Activated T-cell treated with anti-CD3 and anti-CD28 coated beads, Interleukin-2, amount 50 U/mL, for 48 hours (primary cell): ENCODE results near the gene FAM174C.
"Not testable (repeated sequence)": the region's sequence is repeated elsewhere in the genome, so short reads cannot be mapped to it uniquely, and the experiment has no call there.

ENCODE experiments used
- DNase-seq, 2 experiments: peaks; one replicate each; pipeline ENCODE4 v3.0.0-alpha.2; 2020

The FAM174C gene

DNA sequence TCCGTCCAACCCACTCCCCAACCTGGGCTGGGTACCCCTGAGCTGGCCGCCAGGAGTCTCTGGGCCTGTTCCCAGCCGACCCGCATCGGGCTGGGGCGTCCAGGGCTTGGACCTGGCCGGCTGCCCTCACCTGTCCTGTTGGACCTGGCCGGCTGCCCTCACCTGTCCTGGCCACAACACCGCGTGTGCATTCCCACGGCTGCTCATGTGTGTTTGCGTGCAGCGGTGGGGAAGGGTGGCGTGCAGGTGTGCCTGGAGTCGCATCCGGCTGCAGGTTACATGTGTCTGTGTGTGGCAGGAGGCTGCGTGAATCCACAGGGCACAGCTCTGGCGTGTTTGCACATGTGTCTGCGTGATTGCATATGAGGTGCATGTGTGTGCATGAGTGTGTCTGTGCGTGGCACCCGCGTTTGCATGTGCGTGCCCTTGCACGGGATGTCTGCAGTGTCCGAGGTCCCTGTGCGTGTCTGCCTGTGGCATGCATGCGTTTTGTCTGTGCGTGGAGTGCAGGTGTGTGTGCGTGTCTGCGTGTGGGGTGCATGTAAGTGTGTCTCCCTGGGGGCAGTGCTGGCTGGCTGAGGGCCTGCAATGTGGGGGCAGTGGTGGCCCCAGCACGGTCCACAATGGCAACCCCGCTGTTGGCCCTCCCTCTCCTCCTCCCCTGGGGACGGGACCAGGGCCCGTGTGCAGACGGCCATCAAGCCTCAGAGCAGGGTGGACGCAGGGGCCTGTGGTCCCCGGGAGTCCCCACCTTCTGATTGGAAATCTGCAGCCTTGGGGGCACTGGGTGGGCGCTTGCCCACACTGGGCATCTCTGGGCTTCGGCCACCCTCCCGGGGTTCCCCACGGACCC, 13.7 kb downstream of the FAM174C start:
- DNase-seq = no peak

DNA sequence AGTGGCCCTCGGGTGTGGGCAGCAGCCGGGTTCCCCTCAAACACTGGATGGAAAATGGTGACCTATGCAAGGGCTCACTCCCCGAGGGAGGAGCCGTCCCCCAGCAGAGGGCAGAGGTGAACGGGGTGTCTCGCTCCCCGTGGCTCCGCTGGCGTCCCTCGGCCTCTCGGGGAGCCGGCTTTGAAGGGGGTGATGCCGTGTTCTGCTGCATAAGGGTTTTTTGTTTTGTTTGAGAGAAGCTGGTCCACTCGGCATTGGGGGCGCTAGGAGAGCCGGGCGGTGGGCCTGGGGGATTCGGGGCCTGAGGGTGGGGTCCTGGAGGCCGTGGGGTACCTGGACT, 14.3 kb downstream of the FAM174C start:
- DNase-seq = no peak

DNA sequence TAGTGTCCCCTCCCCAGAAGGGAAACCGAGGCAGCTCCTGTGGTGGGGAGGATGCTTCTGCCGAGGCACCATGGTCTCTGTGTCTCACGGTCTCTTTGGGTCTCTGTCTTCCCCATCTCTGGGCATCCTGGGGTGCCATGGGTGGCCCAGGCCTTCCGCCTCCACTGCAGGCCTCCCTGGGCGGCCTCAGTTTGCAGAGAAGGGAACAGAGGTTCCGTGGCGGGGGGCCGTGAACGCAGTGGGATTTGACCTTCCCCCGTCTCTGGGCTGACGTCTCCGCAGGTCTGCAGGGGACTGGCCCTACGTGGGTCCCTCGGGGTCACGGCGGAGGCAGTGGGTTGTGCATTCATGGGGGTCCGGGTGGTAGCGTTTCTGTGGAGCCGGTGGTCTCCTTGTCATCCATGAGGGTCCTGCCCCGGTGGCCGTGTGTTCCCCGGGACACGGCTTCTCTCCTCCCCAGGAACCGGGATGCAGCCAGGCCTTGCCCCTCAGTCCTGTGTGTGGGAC, 14.9 kb downstream of the FAM174C start:
- DNase-seq = no peak

DNA sequence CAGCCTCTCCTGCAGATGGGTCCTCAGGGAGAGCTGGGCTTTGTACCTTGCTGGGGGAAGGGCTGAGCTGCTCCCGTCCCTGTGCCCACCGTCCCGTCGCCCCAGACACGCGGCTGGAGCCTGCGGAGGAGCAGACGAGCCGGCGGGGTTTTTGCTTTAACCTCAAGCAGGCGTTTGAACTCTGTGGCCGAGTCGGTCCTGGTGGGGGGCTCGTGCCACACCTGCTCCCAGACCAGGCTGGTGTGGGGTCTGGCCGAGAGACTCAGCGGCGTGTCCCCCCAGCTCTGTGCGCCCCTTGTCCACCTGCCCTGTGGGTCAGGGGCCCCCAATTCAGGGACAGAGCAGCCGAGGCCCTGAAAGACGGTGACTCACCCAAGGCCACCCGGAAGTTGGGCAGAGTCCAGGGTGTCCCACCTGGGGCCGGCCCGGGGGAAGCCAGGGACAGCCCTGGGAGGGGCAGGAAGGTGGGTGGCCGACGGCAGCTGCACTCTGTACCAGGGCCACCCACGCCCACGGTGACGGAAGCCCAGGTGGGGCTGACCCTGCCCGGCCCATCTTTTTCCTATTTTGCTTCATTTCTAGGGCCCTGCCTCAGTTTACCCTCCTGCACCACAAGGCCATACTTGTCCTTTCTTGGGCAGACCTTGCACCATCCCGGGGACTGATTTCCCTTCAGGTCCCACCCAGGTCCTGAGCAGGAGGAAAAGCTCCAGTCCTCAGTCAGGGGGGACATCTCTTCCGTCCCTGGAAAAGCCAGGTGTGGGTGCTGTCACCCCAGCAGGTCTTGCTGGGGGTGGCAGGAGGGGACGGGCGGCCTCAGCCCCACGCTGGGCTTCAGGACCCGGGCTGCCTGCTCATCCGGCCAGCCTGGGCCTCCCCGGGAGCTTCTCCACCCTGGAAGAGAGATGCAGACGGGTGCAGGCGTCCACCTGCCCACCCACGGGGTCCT, 15.6 kb downstream of the FAM174C start:
- no peak for DNase-seq

DNA sequence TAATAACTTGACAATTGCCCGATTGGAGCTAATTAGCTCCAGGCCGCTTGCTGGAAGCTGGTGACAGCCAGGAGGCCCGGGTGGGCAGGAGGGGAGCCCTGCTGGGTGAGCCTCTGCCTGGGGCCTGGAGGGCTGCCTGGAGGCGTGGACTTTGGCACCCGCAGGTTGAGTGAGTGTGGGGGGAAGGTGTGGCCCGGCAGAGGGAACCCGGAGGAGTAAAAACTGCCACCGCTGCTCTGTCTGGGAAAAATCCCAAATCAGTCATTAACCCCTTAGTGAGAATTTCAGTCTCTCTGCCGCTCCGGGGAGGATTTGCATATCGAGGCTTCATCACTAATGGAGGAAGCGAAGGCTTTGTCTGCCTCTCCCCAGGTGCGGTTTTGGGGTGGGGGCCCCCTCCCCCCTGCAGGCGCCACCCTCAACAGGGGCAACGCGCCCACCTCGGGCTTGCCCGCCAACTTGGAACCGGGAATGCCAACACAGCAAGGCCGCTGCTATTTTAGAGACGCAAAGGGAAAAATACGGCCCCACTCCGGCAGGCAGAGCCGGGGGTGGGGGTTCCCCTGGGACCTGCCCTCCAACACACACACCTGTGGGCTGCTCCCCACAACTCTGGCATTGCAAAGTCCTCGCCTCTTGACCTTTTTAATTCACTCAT, 16.6 kb downstream of the FAM174C start:
- DNase-seq = no peak

DNA sequence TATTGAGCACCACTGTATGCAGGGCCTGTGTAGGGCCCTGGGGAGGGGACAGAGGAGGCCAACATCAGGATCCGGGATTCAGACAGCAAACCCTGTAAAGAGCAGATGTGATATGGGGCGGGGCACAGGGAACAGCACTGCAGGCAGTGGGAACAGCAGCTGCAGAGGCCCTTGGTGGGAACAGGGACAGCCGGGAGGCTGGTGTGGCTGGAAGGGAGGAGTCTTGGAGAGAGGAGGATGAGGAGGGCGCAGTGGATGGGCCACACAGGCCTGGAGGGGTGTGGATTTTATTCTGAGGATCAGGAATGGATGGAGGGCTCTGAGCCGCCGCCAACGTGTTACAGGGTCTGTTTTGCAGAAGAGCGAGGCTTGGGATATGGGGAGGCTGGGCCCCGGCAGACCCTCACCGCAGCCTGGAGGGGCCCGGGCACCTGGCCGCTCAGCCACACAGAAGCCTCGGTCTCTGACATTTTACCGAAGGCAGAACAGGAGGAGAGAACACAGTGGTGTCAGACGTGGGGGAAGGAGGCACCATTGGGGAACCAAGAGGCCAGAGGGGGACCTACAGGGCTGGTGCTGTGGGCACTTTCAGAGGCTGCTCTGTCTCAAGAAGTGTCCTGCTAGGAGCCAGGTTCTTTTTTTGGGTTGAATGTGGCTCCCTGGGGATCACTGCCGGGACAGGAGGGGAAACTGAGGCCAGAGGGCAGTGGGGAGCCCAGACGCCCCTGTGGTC, 17.3 kb downstream of the FAM174C start:
- DNase-seq = no peak

DNA sequence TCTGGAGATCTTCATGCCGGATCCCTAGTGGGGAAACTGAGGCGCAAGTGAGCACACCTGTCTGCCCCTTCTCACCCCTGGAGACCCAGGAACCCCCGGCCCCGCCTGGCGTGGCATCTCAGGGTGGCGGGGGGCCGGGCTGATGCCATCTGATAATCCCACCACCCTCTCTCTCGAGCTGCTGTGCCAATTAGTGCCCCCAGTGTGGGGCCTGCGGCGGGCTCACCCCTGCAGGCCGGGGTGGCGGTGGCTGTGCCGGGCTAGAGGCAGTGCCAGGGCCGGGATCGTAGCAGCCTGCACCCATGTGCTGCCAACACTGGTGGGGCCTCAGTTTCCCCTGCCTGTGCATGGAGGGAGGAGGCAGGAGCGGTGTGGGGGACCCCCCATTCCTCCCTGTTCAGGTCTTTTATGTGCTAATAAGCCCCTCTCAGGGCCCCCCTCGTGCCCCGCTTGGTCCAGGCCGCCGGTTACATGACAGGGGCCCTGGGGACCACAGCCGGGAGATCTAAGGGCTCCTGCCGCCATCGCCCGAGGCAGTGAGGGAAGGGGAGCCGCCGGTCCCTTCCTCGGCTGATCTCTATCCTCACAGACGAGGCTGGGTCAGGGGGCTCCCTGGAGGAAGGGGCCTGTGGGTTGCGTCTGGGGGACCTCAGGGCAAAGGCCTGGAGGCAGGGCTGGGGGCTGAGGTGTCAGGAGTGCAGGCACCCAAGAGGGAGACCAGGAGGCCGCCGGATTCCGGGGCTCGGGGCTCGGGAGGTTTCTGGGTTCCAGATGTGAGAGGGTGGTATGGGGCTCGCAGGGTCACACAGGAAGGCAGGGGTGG, 18.7 kb downstream of the FAM174C start:
- DNase-seq = no peak

DNA sequence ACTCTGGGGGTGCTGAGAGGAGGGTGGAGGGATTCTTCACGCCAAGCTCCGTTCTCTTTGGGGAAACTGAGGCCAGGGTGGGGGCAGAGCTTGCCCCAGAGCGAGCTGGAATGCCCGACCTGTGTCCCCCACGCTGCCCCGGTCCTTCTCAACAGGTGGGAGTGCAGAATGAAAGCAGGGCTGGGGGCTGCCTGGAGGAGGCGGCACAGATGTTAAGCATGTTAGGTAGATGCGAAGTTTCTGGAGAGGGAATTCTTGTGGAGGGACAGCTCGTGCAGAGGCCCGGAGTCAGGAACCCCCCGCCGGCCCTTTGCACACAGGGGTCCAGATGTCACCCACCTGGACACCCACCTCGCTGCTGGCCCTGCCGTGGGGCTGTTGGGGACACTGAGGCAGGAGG, 19.4 kb downstream of the FAM174C start:
- DNase-seq = no peak

DNA sequence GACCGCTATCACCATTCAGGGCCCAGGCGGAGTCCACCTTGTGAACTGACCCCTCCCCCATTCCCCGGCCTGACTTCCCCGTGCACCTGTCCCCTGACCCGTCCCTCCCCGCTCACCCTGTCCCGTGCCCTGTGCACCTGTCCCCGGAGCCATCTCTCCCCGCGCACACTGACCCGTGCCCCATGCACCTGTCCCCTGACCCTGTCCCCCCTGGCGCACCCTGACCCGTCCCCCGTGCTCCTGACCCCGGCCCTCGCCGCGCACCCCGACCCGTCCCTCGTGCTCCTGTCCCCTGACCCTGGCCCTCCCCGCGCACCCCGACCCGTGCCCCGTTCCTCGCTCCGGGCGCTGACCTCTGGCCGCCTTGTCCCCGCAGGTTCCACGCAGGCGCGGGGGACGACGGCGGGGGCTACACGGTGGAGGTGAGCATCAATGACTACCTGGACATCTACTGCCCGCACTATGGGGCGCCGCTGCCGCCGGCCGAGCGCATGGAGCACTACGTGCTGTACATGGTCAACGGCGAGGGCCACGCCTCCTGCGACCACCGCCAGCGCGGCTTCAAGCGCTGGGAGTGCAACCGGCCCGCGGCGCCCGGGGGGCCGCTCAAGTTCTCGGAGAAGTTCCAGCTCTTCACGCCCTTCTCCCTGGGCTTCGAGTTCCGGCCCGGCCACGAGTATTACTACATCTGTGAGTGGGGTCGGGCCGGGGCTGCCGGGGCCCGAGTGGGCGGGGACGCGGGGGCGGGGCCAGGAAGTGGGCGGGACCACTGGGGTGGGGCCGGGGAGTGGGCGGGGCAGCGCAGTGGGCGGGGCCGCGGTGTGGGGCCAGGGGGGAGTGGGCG, 20.1 kb downstream of the FAM174C start:
- DNase-seq = peak; percentile 64 to 73

DNA sequence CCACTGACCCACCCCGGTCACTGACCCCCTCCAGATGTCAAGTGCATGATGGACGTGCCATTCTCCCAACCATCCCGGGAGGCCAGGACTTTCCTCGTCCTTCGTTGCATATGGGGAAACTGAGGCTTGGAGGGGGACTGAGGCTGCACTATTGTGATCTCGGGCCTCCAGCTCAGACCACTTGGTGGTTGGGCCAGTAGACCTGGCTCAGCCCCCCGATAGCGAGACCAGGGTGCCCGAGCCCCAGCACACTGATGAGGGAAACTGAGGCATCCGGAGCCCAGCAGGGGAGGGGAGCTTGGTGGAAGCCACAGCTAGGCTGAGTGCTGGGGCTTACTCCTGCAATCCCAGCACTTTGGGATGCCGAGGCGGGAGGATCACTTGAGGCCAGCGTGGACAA, 20.7 kb downstream of the FAM174C start:
- no peak for DNase-seq

DNA sequence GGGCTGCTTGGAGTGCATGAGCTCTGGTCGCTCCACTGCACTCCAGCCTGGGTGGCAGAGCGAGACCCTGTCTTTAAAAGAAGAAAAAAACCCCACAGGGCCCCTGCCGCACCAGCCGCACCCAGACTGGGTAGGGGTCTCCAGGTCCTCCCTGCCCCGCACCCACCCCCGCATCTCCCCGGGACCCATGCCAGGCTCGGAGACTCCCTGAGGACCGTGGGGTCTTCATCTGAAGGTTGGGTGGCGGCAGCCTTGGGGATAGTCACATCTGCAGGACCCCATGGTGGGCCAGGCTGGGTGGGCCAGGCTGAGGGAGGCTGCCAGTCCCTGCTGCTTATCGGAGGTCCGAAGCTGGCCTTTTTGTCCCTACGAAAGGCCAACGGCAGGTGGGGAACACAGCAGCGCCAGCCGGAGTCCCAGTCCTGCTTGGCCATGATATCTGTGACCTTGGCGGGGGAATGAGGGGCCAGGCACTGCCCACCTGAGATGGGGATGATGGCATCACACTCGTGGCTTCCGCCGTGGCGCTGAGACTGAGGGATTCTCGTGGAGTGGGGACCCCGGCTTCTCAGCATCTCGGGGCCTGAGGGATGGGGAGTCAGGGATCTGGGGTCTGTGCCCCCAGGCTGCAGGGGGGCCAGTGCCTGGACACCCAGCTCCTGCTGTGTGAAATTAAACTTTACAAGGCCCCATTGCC, 21.4 kb downstream of the FAM174C start:
- DNase-seq = no peak

DNA sequence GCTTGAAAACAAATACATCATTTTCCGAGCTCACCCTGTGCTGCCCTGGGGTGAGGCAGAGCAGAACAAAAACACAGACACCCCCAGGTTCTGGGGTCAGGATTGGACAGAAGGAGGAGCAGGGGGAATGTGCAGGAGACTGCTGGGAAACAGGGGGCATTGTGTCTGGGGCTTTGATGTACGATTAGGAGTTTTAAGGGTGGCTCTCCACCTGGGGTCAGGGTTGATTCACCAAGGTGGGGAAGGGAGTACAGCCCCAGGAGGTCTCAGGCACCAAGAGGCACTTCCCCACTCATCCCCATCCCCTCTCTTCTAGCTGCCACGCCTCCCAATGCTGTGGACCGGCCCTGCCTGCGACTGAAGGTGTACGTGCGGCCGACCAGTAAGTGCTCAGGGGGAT, 22.9 kb downstream of the FAM174C start:
- no peak for DNase-seq

DNA sequence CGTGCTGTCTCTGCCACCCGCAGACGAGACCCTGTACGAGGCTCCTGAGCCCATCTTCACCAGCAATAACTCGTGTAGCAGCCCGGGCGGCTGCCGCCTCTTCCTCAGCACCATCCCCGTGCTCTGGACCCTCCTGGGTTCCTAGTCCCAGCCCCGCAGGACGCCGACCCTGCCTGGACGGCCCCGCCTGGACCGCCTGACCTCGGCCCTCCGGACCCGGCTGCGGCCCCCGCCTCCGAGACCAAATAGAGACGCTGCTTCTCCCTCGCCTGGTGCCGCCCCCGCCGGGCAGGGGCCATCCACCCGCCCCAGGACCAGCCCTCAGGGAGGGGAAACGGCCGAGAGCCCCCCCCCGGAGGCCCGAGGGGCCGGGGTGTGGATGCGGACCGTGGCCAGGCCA, 24.5 kb downstream of the FAM174C start:
- no peak for DNase-seq

DNA sequence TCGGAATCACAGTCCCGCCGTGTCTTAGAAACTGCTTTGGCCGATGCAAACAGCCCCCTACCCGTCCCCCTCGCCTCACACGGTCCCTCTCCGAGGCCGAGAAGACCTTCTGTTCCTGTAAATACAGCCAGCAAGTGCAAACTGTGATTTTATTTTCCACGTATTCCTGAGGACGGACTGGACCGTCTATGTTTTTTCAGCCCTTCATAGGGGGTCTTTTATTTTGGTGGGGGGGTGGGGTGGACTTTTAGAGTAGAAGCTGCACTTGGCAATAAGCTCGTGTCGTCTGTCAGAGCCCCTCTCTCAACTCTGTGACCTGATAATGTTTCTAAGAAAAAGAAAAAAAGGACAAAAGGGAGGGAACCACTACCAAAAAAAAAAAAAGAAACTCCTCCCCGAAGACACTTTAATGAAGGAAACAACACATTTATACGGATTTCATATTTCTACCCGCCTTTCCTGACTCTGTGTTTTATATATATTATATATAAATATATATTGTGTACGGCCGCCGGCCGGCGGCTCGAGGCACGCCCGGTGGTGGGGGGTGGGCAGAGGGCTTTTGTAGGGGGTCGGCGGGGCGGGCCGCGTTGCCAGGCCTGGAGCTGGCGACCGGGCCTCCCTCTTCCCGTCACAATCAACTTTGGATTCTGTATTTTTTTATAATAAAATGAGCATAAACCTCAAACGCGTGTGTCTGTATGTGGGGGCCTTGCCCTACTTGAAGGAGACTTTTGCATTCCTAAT, 25.6 kb downstream of the FAM174C start:
- DNase-seq = no peak

DNA sequence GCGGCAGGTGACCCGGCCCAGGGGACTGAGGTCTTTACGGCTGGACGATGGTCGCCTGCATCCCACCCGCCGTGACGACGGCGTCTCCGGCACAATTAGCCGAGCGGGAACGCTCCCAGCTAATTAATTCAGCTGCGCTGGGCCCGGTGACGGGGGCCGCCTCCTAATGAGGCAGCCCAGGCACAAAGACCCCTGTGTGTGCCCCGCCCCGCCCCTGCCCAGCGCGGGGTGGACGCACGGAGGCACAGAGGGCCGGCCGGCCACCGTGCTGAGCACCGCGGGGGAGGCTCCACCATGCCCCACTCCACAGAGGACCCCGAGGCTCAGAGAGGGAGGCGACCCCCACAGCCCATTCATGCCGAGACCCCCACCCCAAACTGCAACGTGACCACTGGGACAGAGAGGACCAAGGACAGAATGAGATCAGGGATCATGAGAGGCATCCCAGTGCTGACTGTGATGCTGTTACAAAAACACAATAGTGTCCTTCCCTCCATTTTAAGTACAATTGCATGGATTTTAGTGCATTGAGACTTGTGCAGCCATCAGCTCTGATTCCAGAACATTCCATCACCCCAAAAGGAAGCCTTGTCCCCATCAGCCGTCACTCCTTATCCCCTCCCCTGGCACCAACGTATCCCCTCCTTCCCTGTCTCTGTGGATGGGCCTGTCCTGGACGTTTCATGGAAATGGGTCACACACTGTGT, 27.4 kb downstream of the FAM174C start:
- no peak for DNase-seq

DNA sequence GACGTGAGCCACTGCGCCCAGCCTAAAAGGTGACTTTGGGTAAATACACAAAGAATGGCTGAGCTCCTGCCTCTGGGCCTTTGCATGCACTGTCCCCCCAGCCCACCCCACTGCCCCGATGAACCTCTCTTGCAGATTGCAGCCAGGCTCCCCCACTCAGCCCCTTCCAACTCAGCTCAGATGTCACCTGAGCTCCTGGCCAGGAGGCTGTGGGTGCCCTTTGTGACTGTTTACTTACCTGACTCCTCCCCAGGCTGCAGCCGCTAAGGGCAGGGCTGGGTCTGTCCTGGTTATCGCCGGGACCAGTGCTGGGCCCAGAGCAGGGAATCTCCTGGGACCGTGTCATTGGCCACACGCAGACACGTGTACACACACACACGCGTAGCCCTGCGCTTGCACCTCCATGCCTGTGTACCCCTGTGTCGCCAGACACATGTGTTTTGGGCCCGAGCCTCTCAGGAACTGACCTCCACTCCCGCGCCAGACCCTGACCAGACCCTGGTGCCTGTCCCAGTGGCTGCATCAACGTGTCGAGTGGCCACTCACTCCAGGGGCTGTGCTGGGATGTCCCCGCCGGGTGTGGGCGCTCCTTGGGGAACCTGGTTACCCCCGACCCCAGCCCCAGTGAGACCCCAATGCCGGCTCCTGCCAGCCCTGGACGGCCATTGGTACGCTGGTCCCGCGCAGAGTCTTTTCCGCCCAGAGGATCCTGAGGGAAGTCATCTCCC, 29.0 kb downstream of the FAM174C start:
- no peak for DNase-seq

DNA sequence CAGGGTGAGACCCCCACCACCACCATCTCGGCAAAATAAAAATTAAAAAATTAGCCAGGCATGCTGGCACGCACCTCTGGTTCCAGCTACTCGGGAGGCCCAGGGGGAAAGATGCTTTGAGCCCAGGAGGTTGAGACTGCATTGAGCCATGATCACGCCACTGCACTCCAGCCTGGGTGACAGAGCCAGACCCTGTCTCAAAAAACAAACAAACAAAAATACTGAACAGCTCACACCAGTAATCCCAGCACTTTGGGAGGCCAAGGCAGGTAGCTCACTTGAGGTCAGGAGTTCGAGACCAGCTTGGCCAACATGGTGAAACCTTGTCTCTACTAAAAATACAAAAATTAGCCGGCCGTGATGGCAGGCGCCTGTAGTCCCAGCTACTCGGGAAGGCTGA, 30.0 kb downstream of the FAM174C start:
- DNase-seq = not testable (repeated sequence)

DNA sequence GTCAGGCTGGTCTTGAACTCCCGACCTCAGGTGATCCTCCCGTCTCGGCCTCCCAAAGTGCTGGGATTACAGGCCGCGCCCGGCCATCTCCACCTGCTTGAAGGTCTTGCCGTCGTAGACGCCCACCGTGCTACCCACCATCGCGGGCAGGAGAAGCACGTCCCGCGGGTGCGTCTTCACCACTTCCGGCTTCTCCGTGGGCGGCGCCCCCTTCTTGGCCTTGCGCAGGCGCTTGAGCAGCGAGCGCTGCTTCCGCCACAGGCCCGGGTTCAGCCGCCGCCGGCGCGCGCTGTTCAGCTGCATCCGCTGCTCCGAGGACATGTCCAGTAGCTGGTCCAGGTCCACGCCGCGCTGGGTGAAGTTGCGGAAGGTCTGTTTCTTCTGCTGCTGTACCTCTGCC, 32.0 kb downstream of the FAM174C start:
- no peak for DNase-seq
